ENCODE measurements around the gene CCDC3. TPM values are rescaled to one million over a fixed set of nuclear protein-coding genes. Genes with fewer than 3 reads are reported as not detected.

CCDC3 gene
- total RNA-seq, 8 experiments from 2014 or later: 0.41 to 141 (median 0.92) TPM; not detected in 1

GRCh38 chr10:12927896-12928295 lies 73.6 kb downstream of the CCDC3 start:
- no peak overlapping the region for H3K27ac ChIP-seq
- H3K4me3 ChIP-seq: no peak overlapping the region
- 17 to 100% (median 54%) methylated on average over 1 of the region's 1 CpG; no CpG with 5 or more reads in 4 of the 10 experiments for WGBS, 10 experiments
- peak in 1 of 8 experiments; percentile 21 for ATAC-seq (replicated peaks in 6 of 8)
- no peaks in the 10 kb centered on the region for H3K4me1 ChIP-seq (replicated peaks in 1 of 2)
- in situ Hi-C loops (cut with MboI; ENCODE audit: low pct_unique_long_range_greater_than_20kb in 2 of 9, low sequenced_read_pairs in 9 of 9, unreplicated experiment in 9 of 9): no loop called here

- no peak overlapping the region for H3K27ac ChIP-seq
- in situ Hi-C loops (cut with MboI; ENCODE audit: low pct_unique_long_range_greater_than_20kb in 2 of 9, low sequenced_read_pairs in 9 of 9, unreplicated experiment in 9 of 9): no loop called here
- WGBS, 10 experiments: 71% methylated on average over 1 of the region's 1 CpG; no CpG with 5 or more reads in 9 of the 10 experiments
These were observed 75.7 kb downstream of the CCDC3 start for GRCh38 chr10:12925845-12926244.

GRCh38 chr10:12924911-12925310 lies 76.6 kb downstream of the CCDC3 start:
- no peak overlapping the region for H3K4me3 ChIP-seq
- no peak overlapping the region for H3K27ac ChIP-seq
- in situ Hi-C loops (cut with MboI; ENCODE audit: low pct_unique_long_range_greater_than_20kb in 2 of 9, low sequenced_read_pairs in 9 of 9, unreplicated experiment in 9 of 9): loop anchor here in 1 of 9 experiments (25.0 kb wide), 2 partner anchors 213 to 663 kb away; no protein-coding TSS in a partner anchor
- 20 to 93% (median 80%) methylated on average over 2 to 4 of the region's 5 CpGs; no CpG with 5 or more reads in 3 of the 10 experiments for WGBS, 10 experiments
- no peaks in the 10 kb centered on the region for H3K4me1 ChIP-seq (replicated peaks in 1 of 2)
- no peak for ATAC-seq (replicated peaks in 6 of 8)

More at GRCh38 chr10:12925845-12926244, 75.7 kb downstream of the CCDC3 start:
- Histone ChIP-seq H3K4me1 (replicated peaks in 1 of 2) (no peaks in the 10 kb centered on the region), H3K4me3 (no peak overlapping the region)
- no peak for ATAC-seq (replicated peaks in 6 of 8)

GRCh38 chr10:12922117-12922900 lies 79.2 kb downstream of the CCDC3 start:
- WGBS, 10 experiments: 17 to 95% (median 68%) methylated on average over 1 to 7 of the region's 13 CpGs; no CpG with 5 or more reads in 2 of the 10 experiments
- in situ Hi-C loops (cut with MboI; ENCODE audit: low pct_unique_long_range_greater_than_20kb in 2 of 9, low sequenced_read_pairs in 9 of 9, unreplicated experiment in 9 of 9): loop anchor here in 1 of 9 experiments (25.0 kb wide), 2 partner anchors 210 to 660 kb away; no protein-coding TSS in a partner anchor
- no peak for ATAC-seq (replicated peaks in 6 of 8)

GRCh38 chr10:12921163-12921562 lies 80.3 kb downstream of the CCDC3 start:
- Histone ChIP-seq H3K4me3 (no peak overlapping the region), H3K27ac (no peak overlapping the region), H3K4me1 (replicated peaks in 1 of 2) (no peaks in the 10 kb centered on the region)
- 10 to 93% (median 65%) methylated on average over 1 to 5 of the region's 6 CpGs for WGBS, 10 experiments
- in situ Hi-C loops (cut with MboI; ENCODE audit: low pct_unique_long_range_greater_than_20kb in 2 of 9, low sequenced_read_pairs in 9 of 9, unreplicated experiment in 9 of 9): loop anchor here in 1 of 9 experiments (25.0 kb wide), 2 partner anchors 209 to 659 kb away; no protein-coding TSS in a partner anchor
- ATAC-seq (replicated peaks in 6 of 8): no peak

More at GRCh38 chr10:12922117-12922900, 79.2 kb downstream of the CCDC3 start:
- no peaks in the 10 kb centered on the region for H3K4me1 ChIP-seq (replicated peaks in 1 of 2)
- H3K4me3 ChIP-seq: no peak overlapping the region
- no peak overlapping the region for H3K27ac ChIP-seq

GRCh38 chr10:12919574-12919973 lies 81.9 kb downstream of the CCDC3 start:
- 40 to 80% methylated on average over 1 of the region's 6 CpGs; no CpG with 5 or more reads in 8 of the 10 experiments for WGBS, 10 experiments
- peak in 1 of 8 experiments; percentile 19 for ATAC-seq (replicated peaks in 6 of 8)
- Histone ChIP-seq H3K4me3 (no peak overlapping the region), H3K4me1 (replicated peaks in 1 of 2) (no peaks in the 10 kb centered on the region), H3K27ac (no peak overlapping the region)
- in situ Hi-C loops (cut with MboI; ENCODE audit: low pct_unique_long_range_greater_than_20kb in 2 of 9, low sequenced_read_pairs in 9 of 9, unreplicated experiment in 9 of 9): loop anchor here in 2 of 9 experiments (10.0 to 25.0 kb wide), 3 partner anchors 145 to 657 kb away; no protein-coding TSS in a partner anchor

GRCh38 chr10:12916587-12916986 lies 84.9 kb downstream of the CCDC3 start:
- no peak for ATAC-seq (replicated peaks in 6 of 8)
- WGBS, 10 experiments: 36 to 100% (median 88%) methylated on average over 1 to 3 of the region's 4 CpGs; no CpG with 5 or more reads in 4 of the 10 experiments
- in situ Hi-C loops (cut with MboI; ENCODE audit: low pct_unique_long_range_greater_than_20kb in 2 of 9, low sequenced_read_pairs in 9 of 9, unreplicated experiment in 9 of 9): loop anchor here in 2 of 9 experiments (10.0 to 25.0 kb wide), 3 partner anchors 148 to 654 kb away; no protein-coding TSS in a partner anchor
- H3K27ac ChIP-seq: no peak overlapping the region
- no peak overlapping the region for H3K4me3 ChIP-seq
- H3K4me1 ChIP-seq (replicated peaks in 1 of 2): no peaks in the 10 kb centered on the region

- no peak for ATAC-seq (replicated peaks in 6 of 8)
- 86 to 100% methylated on average over 1 of the region's 3 CpGs; no CpG with 5 or more reads in 8 of the 10 experiments for WGBS, 10 experiments
- no peak overlapping the region for H3K4me3 ChIP-seq
- H3K27ac ChIP-seq: no peak overlapping the region
- in situ Hi-C loops (cut with MboI; ENCODE audit: low pct_unique_long_range_greater_than_20kb in 2 of 9, low sequenced_read_pairs in 9 of 9, unreplicated experiment in 9 of 9): loop anchor here in 2 of 9 experiments (10.0 to 25.0 kb wide), 3 partner anchors 149 to 653 kb away; no protein-coding TSS in a partner anchor
- H3K4me1 ChIP-seq (replicated peaks in 1 of 2): no peaks in the 10 kb centered on the region
These were observed 85.8 kb downstream of the CCDC3 start for GRCh38 chr10:12915637-12916168.

- in situ Hi-C loops (cut with MboI; ENCODE audit: low pct_unique_long_range_greater_than_20kb in 2 of 9, low sequenced_read_pairs in 9 of 9, unreplicated experiment in 9 of 9): loop anchor here in 2 of 9 experiments (10.0 to 25.0 kb wide), 3 partner anchors 151 to 652 kb away; no protein-coding TSS in a partner anchor
- 0 to 100% (median 86%) methylated on average over 1 to 2 of the region's 2 CpGs; no CpG with 5 or more reads in 1 of the 10 experiments for WGBS, 10 experiments
- Histone ChIP-seq H3K4me1 (replicated peaks in 1 of 2) (no peaks in the 10 kb centered on the region), H3K4me3 (no peak overlapping the region), H3K27ac (no peak overlapping the region)
- no peak for ATAC-seq (replicated peaks in 6 of 8)
These were observed 87.4 kb downstream of the CCDC3 start for GRCh38 chr10:12914111-12914510.

- no peaks in the 10 kb centered on the region for H3K4me1 ChIP-seq (replicated peaks in 1 of 2)
- in situ Hi-C loops (cut with MboI; ENCODE audit: low pct_unique_long_range_greater_than_20kb in 2 of 9, low sequenced_read_pairs in 9 of 9, unreplicated experiment in 9 of 9): loop anchor here in 2 of 9 experiments (10.0 to 25.0 kb wide), 3 partner anchors 153 to 649 kb away; no protein-coding TSS in a partner anchor
- ATAC-seq (replicated peaks in 6 of 8): no peak
- H3K27ac ChIP-seq: no peak overlapping the region
- WGBS, 10 experiments: 44 to 100% (median 80%) methylated on average over 1 to 3 of the region's 3 CpGs; no CpG with 5 or more reads in 2 of the 10 experiments
- H3K4me3 ChIP-seq: no peak overlapping the region
These were observed 89.7 kb downstream of the CCDC3 start for GRCh38 chr10:12911795-12912194.

- ATAC-seq (replicated peaks in 6 of 8): peak in 2 of 8 experiments; percentile 14 to 17
- in situ Hi-C loops (cut with MboI; ENCODE audit: low pct_unique_long_range_greater_than_20kb in 2 of 9, low sequenced_read_pairs in 9 of 9, unreplicated experiment in 9 of 9): loop anchor here in 2 of 9 experiments (10.0 to 25.0 kb wide), 3 partner anchors 154 to 649 kb away; no protein-coding TSS in a partner anchor
- 20 to 90% (median 67%) methylated on average over 1 to 4 of the region's 4 CpGs; no CpG with 5 or more reads in 2 of the 10 experiments for WGBS, 10 experiments
These were observed 90.7 kb downstream of the CCDC3 start for GRCh38 chr10:12910835-12911234.

GRCh38 chr10:12909836-12910185 lies 91.7 kb downstream of the CCDC3 start:
- 7 to 96% methylated on average over 3 of the region's 3 CpGs; no CpG with 5 or more reads in 8 of the 10 experiments for WGBS, 10 experiments
- in situ Hi-C loops (cut with MboI; ENCODE audit: low pct_unique_long_range_greater_than_20kb in 2 of 9, low sequenced_read_pairs in 9 of 9, unreplicated experiment in 9 of 9): loop anchor here in 2 of 9 experiments (10.0 to 25.0 kb wide), 3 partner anchors 155 to 648 kb away; no protein-coding TSS in a partner anchor
- Histone ChIP-seq H3K4me3 (no peak overlapping the region), H3K27ac (no peak overlapping the region), H3K4me1 (replicated peaks in 1 of 2) (no peaks in the 10 kb centered on the region)
- peak in 4 of 8 experiments; percentile 49 to 97 (median 70) for ATAC-seq (replicated peaks in 6 of 8)

More at GRCh38 chr10:12910835-12911234, 90.7 kb downstream of the CCDC3 start:
- H3K4me3 ChIP-seq: no peak overlapping the region
- H3K4me1 ChIP-seq (replicated peaks in 1 of 2): no peaks in the 10 kb centered on the region
- H3K27ac ChIP-seq: no peak overlapping the region

Measured in motor neuron (in vitro differentiated cells).